Colonic mucosa (tissue), 4 donors: Measurements from ENCODE around the gene PCBD1. TPM values are rescaled to one million over a fixed set of nuclear protein-coding genes. Genes with fewer than 3 reads are reported as not detected.

Source experiments
- DNase-seq: peaks from one replicate; pipeline ENCODE4 v3.0.0-alpha.2; 2020
- H3K27ac ChIP-seq: fragments of 200-600 bp; one replicate; pipeline ENCODE4 v1.8.0; 2021
- H3K27me3 ChIP-seq: fragments of 200-600 bp; one replicate; pipeline ENCODE4 v1.8.0; 2021
- H3K36me3 ChIP-seq: fragments of 200-600 bp; one replicate; pipeline ENCODE4 v1.8.0; 2021
- H3K4me1 ChIP-seq: fragments of 200-600 bp; one replicate; pipeline ENCODE4 v1.8.0; 2021; ENCODE audit warnings: mild to moderate bottlenecking
- H3K4me3 ChIP-seq: fragments of 200-600 bp; one replicate; pipeline ENCODE4 v1.8.0; 2021
- H3K9ac ChIP-seq, 2 donors: one replicate each; pipeline ENCODE4 v1.7.0; 2013; ENCODE audit warnings: control low read depth in 2 of 2, low read depth in 2 of 2, low read length in 2 of 2
- H3K9me3 ChIP-seq: fragments of 200-600 bp; one replicate; pipeline ENCODE4 v1.8.0; 2021
- intact Hi-C: fragments of 100-400 bp; cut with DNase I; formaldehyde crosslinking; loops from one replicate; pipeline ENCODE4 v1.14.1; 2022
- total RNA-seq, 2 donors: library from RNA; stranded (reverse); fragmentation: NEBNext Ultra II Directional in 1 of 2; extraction: Animal tissue kit (Norgen Biotek cat#: 25700) in 1 of 2; gene quantifications; one replicate each; pipeline ENCODE4 v1.2.1, GENCODE V29; 2021
- TF ChIP-seq, protein P1 (sequence below): fragments of 200-600 bp; IDR thresholded peaks from one replicate; pipeline ENCODE4 v1.8.0; 2022; ENCODE audit warnings: antibody characterized with exemption, mild to moderate bottlenecking
- donor health status: healthy.
- donor health status: DM: no; HTN: no; CAD: no.
- donor health status: DM: no; HTN: no; CAD: no.

PCBD1 gene
- total RNA-seq, 2 donors from 2014 or later = 96.4 to 196 TPM

DNA sequence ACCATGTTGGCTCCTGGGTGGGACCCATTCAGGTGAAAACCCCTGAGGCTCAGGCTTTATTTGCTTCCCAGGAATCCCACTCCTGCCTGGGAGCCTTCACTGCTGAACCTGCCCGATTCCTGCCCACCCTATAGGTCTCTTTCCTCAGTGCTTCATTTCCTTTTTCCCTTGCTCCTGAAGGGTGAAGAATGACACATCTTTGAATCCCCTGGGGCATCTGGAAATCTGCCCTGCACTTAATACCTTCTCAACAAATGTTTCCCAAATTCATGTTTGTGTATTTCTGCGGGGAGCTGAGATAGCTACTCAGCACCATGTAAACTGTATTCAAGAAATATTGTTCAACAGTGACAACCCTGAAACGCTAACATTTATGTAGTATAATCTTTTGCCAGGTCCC is 10.3 kb upstream of the PCBD1 start:
- intact Hi-C loops = no loop called here

DNA sequence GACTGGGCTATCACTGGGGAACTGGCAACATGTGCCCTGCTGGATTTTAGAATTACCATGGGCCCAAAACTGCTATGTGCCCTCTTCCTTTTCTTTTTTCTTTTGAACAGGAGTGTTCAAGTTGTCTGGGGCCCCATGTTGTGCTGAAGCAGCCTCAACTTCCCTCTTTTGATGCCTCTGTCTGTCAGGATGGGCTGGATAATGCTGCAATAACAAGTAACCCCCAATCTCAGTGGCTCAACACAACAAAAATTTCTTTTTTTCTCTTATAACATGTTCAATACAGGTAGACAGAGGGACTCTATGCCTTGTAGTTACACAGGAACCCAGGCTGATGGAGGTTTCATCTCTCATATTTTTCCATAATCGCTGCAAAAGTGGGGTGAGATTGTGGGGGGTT is 8.2 kb upstream of the PCBD1 start:
- H3K9me3 ChIP-seq = no peaks in the 10 kb centered on the region
- H3K27me3 ChIP-seq = no peaks in the 10 kb centered on the region
- no peak overlapping the region for H3K4me3 ChIP-seq
- H3K9ac ChIP-seq = no peak overlapping the region
- no peaks in the 10 kb centered on the region for H3K36me3 ChIP-seq
- no peaks in the 10 kb centered on the region for H3K4me1 ChIP-seq
- intact Hi-C loops = no loop called here
- TF ChIP-seq, protein P1, sequence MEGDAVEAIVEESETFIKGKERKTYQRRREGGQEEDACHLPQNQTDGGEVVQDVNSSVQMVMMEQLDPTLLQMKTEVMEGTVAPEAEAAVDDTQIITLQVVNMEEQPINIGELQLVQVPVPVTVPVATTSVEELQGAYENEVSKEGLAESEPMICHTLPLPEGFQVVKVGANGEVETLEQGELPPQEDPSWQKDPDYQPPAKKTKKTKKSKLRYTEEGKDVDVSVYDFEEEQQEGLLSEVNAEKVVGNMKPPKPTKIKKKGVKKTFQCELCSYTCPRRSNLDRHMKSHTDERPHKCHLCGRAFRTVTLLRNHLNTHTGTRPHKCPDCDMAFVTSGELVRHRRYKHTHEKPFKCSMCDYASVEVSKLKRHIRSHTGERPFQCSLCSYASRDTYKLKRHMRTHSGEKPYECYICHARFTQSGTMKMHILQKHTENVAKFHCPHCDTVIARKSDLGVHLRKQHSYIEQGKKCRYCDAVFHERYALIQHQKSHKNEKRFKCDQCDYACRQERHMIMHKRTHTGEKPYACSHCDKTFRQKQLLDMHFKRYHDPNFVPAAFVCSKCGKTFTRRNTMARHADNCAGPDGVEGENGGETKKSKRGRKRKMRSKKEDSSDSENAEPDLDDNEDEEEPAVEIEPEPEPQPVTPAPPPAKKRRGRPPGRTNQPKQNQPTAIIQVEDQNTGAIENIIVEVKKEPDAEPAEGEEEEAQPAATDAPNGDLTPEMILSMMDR = no peak
- no peak overlapping the region for H3K27ac ChIP-seq
- no peak for DNase-seq

More for the DNA sequence above, 10.3 kb upstream of the PCBD1 start:
- no peak overlapping the region for H3K9ac ChIP-seq
- no peak for DNase-seq
- H3K4me1 ChIP-seq = no peaks in the 10 kb centered on the region
- no peak overlapping the region for H3K27ac ChIP-seq
- TF ChIP-seq, protein P1 = no peak
- no peaks in the 10 kb centered on the region for H3K27me3 ChIP-seq
- H3K36me3 ChIP-seq = no peaks in the 10 kb centered on the region
- no peak overlapping the region for H3K4me3 ChIP-seq
- H3K9me3 ChIP-seq = no peaks in the 10 kb centered on the region

- Histone ChIP-seq H3K9me3 (no peaks in the 10 kb centered on the region), H3K27me3 (no peaks in the 10 kb centered on the region), H3K27ac (no peak overlapping the region), H3K36me3 (no peaks in the 10 kb centered on the region), H3K4me3 (no peak overlapping the region), H3K9ac (no peak overlapping the region), H3K4me1 (no peaks in the 10 kb centered on the region)
- TF ChIP-seq, protein P1 = no peak
- DNase-seq = no peak
- intact Hi-C loops = no loop called here
Measured at GRCh38 chr10:70894416-70894815, 6.1 kb upstream of the PCBD1 start.

GRCh38 chr10:70893227-70894006 is 5.1 kb upstream of the PCBD1 start:
- H3K4me3 ChIP-seq = no peak overlapping the region
- H3K36me3 ChIP-seq = no peaks in the 10 kb centered on the region
- DNase-seq = no peak
- TF ChIP-seq, protein P1 = no peak
- H3K27me3 ChIP-seq = no peaks in the 10 kb centered on the region
- no peak overlapping the region for H3K27ac ChIP-seq
- intact Hi-C loops = no loop called here
- no peaks in the 10 kb centered on the region for H3K4me1 ChIP-seq
- no peaks in the 10 kb centered on the region for H3K9me3 ChIP-seq
- no peak overlapping the region for H3K9ac ChIP-seq

DNA sequence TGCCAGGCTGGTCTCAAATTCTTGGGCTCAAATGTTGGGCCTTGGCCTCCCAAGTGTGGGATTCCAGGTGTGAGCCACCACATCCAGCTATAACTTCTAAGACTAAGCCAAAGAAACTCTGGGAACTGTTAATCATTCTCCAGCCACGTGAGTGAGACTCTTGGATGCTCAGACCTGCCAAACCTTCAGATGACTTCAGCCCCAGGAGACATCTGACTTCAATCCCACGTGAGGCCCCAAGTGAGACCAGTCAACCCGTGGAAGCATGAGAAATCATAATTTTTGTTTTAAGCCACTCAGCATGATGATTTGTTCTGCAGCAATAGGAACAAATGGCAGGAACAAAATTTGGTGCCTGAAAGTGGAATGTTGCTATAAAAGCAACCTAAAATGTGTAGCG is 4.3 kb upstream of the PCBD1 start:
- H3K27me3 ChIP-seq = no peaks in the 10 kb centered on the region
- no peak overlapping the region for H3K27ac ChIP-seq
- H3K4me3 ChIP-seq = no peak overlapping the region
- no peak for DNase-seq
- peaks cover 1% of the 10 kb centered on the region for H3K4me1 ChIP-seq
- TF ChIP-seq, protein P1 = no peak
- intact Hi-C loops = no loop called here
- H3K9ac ChIP-seq = no peak overlapping the region
- H3K36me3 ChIP-seq = no peaks in the 10 kb centered on the region
- H3K9me3 ChIP-seq = no peaks in the 10 kb centered on the region
